HFFc6 (cell line): ENCODE data around the gene CFAP157. TPM values are rescaled to one million over a fixed set of nuclear protein-coding genes. Genes with fewer than 3 reads are reported as not detected.
A peak's percentile ranks its signal among the peaks of the same experiment; 100 is the strongest.

Source experiments
- DNase-seq: peaks from one replicate; pipeline ENCODE4 v3.0.0-alpha.2; 2018
- H3K27ac Mint-ChIP-seq: 2 replicates; pipeline ENCODE4 v1.8.0; 2020; ENCODE audit warnings: mild to moderate bottlenecking, mixed read lengths
- H3K27me3 Mint-ChIP-seq: 2 replicates; pipeline ENCODE4 v1.8.0; 2021; ENCODE audit warnings: mild to moderate bottlenecking, moderate library complexity, mixed read lengths; ENCODE audit not compliant: insufficient read depth
- H3K36me3 Mint-ChIP-seq: 2 replicates; pipeline ENCODE4 v1.8.0; 2021; ENCODE audit warnings: low read depth, mixed read lengths
- H3K4me1 Mint-ChIP-seq: 2 replicates; pipeline ENCODE4 v1.8.0; 2020; ENCODE audit warnings: low read depth, mixed read lengths
- H3K4me3 Mint-ChIP-seq: 2 replicates; pipeline ENCODE4 v1.8.0; 2020; ENCODE audit warnings: mild to moderate bottlenecking, moderate library complexity, mixed read lengths
- H3K9me3 Mint-ChIP-seq: 2 replicates; pipeline ENCODE4 v1.8.0; 2020; ENCODE audit warnings: mild to moderate bottlenecking, mixed read lengths
- total RNA-seq, 6 experiments: library from RNA; stranded (reverse); fragmentation: NEBNext Ultra II Directional; extraction: Animal tissue kit (Norgen Biotek cat#: 25700); gene quantifications; 2 replicates in 1 of 6; 3 replicates in 5 of 6; pipeline ENCODE4 v1.2.3, GENCODE V29; 2021
- TF ChIP-seq, protein P1 (sequence below): fragments of 200-600 bp; sonication (generic); IDR thresholded peaks from 2 replicates; pipeline ENCODE4 v1.5.0; 2021; ENCODE audit warnings: antibody characterized with exemption, mild to moderate bottlenecking

Gene CFAP157
- total RNA-seq, 6 experiments from 2014 or later, result 0.07 to 0.08 TPM; not detected in 4

DNA sequence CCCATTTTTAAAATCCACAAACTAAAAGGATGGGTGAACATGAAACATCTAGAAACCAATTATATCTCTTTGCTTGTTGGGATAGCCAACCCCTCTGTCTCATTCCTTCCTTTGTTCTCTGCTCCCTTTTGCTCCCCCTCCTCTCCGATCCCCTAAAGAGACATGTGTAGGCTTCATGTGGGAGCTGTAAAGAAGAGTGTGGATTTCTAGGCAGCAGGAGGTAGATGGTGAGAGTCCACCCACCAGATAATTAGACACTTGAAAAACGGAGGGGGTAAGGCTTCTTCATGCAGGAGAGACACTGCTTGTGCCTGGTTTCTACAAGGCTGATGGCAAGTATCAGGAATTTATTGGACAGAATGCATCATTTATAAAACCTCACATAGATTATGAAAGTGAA lies 27.3 kb upstream of the CFAP157 start:
- peaks cover 51% of the 10 kb centered on the region for H3K36me3 Mint-ChIP-seq
- H3K27ac Mint-ChIP-seq, result no peak overlapping the region
- DNase-seq, result no peak
- H3K4me3 Mint-ChIP-seq, result no peak overlapping the region
- peaks cover 21% of the 10 kb centered on the region for H3K4me1 Mint-ChIP-seq
- no peaks in the 10 kb centered on the region for H3K9me3 Mint-ChIP-seq
- TF ChIP-seq, protein P1, sequence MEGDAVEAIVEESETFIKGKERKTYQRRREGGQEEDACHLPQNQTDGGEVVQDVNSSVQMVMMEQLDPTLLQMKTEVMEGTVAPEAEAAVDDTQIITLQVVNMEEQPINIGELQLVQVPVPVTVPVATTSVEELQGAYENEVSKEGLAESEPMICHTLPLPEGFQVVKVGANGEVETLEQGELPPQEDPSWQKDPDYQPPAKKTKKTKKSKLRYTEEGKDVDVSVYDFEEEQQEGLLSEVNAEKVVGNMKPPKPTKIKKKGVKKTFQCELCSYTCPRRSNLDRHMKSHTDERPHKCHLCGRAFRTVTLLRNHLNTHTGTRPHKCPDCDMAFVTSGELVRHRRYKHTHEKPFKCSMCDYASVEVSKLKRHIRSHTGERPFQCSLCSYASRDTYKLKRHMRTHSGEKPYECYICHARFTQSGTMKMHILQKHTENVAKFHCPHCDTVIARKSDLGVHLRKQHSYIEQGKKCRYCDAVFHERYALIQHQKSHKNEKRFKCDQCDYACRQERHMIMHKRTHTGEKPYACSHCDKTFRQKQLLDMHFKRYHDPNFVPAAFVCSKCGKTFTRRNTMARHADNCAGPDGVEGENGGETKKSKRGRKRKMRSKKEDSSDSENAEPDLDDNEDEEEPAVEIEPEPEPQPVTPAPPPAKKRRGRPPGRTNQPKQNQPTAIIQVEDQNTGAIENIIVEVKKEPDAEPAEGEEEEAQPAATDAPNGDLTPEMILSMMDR, result no peak
- peaks cover under 1% of the 10 kb centered on the region; the same call in 1 of the 2 replicates for H3K27me3 Mint-ChIP-seq

DNA sequence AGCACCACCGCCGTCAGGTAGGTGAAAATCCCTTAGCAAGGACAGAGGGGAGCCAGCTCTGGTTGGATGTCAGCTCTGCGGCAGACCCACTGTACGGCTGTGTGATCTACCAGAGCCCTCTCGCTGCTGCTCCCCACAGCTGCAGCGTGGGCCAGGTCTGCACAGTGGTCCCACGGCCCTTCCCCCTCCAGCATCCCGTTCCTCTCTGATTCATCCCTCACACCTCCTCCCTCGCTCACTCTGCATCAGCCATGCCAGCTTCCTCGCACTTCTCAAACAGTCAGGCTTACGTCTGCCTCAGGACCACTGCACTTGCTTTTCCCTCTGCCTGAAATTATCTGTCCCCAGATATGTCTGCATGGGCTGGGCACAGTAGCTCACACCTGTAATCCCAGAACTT lies 26.6 kb upstream of the CFAP157 start:
- peaks cover 3% of the 10 kb centered on the region for H3K27me3 Mint-ChIP-seq
- no peak overlapping the region for H3K4me3 Mint-ChIP-seq
- DNase-seq, result no peak
- H3K4me1 Mint-ChIP-seq, result peaks cover 28% of the 10 kb centered on the region
- H3K9me3 Mint-ChIP-seq, result no peaks in the 10 kb centered on the region
- TF ChIP-seq, protein P1, result no peak
- no peak overlapping the region for H3K27ac Mint-ChIP-seq
- peaks cover 56% of the 10 kb centered on the region for H3K36me3 Mint-ChIP-seq

DNA sequence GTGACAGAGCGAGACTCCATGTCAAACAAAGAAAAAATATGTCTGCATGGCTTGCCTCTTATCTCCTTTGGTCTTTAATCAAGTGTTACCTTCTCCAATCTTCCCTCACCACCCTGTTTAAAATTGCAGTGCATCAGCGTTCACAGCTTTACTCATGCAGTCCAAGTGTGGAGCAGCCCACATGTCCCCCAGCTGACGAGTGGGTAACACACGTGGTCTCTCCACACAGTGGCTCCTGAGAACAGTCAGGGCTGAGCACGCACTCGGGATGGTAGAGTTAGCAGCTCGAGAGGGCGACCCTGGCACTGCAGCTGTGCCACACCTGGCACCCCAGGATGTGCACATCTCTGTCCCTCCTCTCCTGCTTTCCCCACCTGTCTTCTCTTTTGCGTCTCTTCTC lies 25.9 kb upstream of the CFAP157 start:
- Mint-ChIP-seq H3K27ac (peak overlapping the region; percentile 5; the same call in 1 of the 2 replicates), H3K9me3 (no peaks in the 10 kb centered on the region), H3K4me1 (peaks cover 32% of the 10 kb centered on the region), H3K36me3 (peaks cover 52% of the 10 kb centered on the region), H3K27me3 (peaks cover 3% of the 10 kb centered on the region), H3K4me3 (no peak overlapping the region)
- DNase-seq, result no peak
- TF ChIP-seq, protein P1, result no peak

DNA sequence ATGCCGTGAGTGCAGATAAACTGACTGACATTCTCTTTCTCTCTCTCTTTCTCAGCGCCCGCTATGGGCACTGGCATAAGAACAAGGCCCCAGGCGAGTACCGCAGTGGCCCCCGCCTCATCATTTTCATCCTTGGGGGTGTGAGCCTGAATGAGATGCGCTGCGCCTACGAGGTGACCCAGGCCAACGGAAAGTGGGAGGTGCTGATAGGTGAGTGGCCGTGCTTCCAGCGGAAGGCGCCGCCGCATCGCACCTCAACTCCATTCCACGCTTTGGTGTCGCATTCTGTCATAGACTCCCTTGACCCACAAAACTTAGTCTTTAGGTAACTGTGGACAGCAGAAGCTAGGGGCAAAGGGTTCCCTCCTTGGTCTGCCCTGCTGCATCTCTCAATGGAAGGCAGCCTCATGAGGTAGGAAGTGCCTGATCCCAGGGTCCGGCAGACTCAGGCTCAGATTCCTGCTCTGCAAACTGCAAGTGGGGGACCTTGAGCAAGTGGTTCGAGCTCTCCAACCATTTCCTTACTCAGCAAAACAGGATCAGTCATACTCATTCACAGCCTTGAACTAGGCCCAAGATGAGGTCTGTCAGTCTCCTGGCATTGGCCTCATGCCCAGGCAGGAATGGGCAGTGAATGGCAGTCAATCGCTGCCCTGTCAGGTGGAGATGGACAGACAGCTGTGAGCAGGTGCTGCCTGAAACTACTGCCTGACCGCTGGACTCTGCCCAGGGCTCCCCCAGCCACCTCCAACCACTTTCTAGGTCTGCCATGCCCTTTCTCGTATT lies 24.2 kb upstream of the CFAP157 start:
- DNase-seq, result no peak
- Mint-ChIP-seq H3K27ac (peak overlapping the region; percentile 97), H3K4me1 (peaks cover 39% of the 10 kb centered on the region), H3K27me3 (peaks cover 3% of the 10 kb centered on the region), H3K36me3 (peaks cover 42% of the 10 kb centered on the region), H3K9me3 (no peaks in the 10 kb centered on the region), H3K4me3 (no peak overlapping the region)
- TF ChIP-seq, protein P1, result no peak

DNA sequence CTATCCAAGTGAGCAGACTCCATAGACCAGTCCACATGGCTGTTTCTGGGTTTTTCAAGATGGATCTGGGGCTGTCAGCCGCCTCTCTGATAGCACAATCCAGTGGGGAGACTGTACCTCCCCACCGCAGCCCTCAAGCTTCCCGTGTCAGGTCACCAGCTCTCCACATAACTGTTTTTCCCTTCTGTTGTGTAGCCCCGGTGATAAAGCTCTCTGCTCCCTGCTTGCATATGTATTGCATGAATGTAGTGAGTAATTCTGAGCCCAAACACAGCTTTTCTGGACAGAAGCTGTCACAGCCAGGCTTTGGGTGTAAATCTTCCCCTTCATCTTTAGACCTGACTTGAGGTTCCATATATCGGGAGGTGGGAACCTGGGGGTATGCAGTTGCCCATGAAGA lies 23.1 kb upstream of the CFAP157 start:
- peaks cover 39% of the 10 kb centered on the region for H3K4me1 Mint-ChIP-seq
- H3K36me3 Mint-ChIP-seq, result peaks cover 48% of the 10 kb centered on the region
- no peaks in the 10 kb centered on the region for H3K9me3 Mint-ChIP-seq
- peaks cover 3% of the 10 kb centered on the region for H3K27me3 Mint-ChIP-seq
- H3K27ac Mint-ChIP-seq, result peak overlapping the region; percentile 97
- TF ChIP-seq, protein P1, result no peak
- peak overlapping the region; percentile 80; the same call in 1 of the 2 replicates for H3K4me3 Mint-ChIP-seq
- peak; percentile 87 for DNase-seq
